ENCODE measurements around the gene AKNAD1.
A peak's percentile ranks its signal among the peaks of the same experiment; 100 is the strongest.
"Not testable (repeated sequence)": the region's sequence is repeated elsewhere in the genome, so short reads cannot be mapped to it uniquely, and the experiment has no call there.

Gene AKNAD1

GRCh38 chr1:108856994-108857393, at the start of gene AKNAD1:
AKNAD1 (minus strand) TSS chr1:108857094; CDS start chr1:108852664, 4,430 bp downstream.
- Mint-ChIP-seq H3K4me3 (no peak within 1 kb of the TSS), H3K27me3 (ENCODE audit: low read depth) (peaks cover 36% of the 10 kb centered on the region), H3K4me1 (ENCODE audit: low read depth) (peaks cover 25% of the 10 kb centered on the region), H3K27ac (peak within 1 kb of the TSS; percentile 11), H3K36me3 (ENCODE audit: low read depth) (no peaks in the 10 kb centered on the region), H3K9me3 (no peaks in the 10 kb centered on the region)
- DNase-seq (ENCODE audit: low spot score) = no peak

- H3K27ac Mint-ChIP-seq = no peak overlapping the region
- no peaks in the 10 kb centered on the region for H3K27me3 Mint-ChIP-seq (ENCODE audit: low read depth)
- H3K9me3 Mint-ChIP-seq = no peaks in the 10 kb centered on the region
- DNase-seq (ENCODE audit: low spot score) = no peak
- H3K4me1 Mint-ChIP-seq (ENCODE audit: low read depth) = no peaks in the 10 kb centered on the region
- H3K4me3 Mint-ChIP-seq = no peak overlapping the region
- H3K36me3 Mint-ChIP-seq (ENCODE audit: low read depth) = peaks cover 26% of the 10 kb centered on the region
Measured at GRCh38 chr1:108901106-108901505, 44.2 kb upstream of the AKNAD1 start.

- H3K9me3 Mint-ChIP-seq = no peaks in the 10 kb centered on the region
- H3K27ac Mint-ChIP-seq = no peak overlapping the region
- H3K4me1 Mint-ChIP-seq (ENCODE audit: low read depth) = no peaks in the 10 kb centered on the region
- peaks cover 12% of the 10 kb centered on the region for H3K36me3 Mint-ChIP-seq (ENCODE audit: low read depth)
- H3K27me3 Mint-ChIP-seq (ENCODE audit: low read depth) = no peaks in the 10 kb centered on the region
- DNase-seq (ENCODE audit: low spot score) = no peak
- H3K4me3 Mint-ChIP-seq = no peak overlapping the region
Measured at GRCh38 chr1:108897865-108898720, 41.2 kb upstream of the AKNAD1 start.

- H3K27me3 Mint-ChIP-seq (ENCODE audit: low read depth) = no peaks in the 10 kb centered on the region
Measured at GRCh38 chr1:108896146-108897145, 39.6 kb upstream of the AKNAD1 start.

GRCh38 chr1:108893141-108893530, 36.2 kb upstream of the AKNAD1 start:
- DNase-seq (ENCODE audit: low spot score) = no peak
- Mint-ChIP-seq H3K9me3 (no peaks in the 10 kb centered on the region), H3K27ac (no peak overlapping the region), H3K27me3 (ENCODE audit: low read depth) (no peaks in the 10 kb centered on the region), H3K4me1 (ENCODE audit: low read depth) (no peaks in the 10 kb centered on the region), H3K36me3 (ENCODE audit: low read depth) (peaks cover 13% of the 10 kb centered on the region), H3K4me3 (no peak overlapping the region)

More at GRCh38 chr1:108896146-108897145, 39.6 kb upstream of the AKNAD1 start:
- Mint-ChIP-seq H3K4me1 (ENCODE audit: low read depth) (no peaks in the 10 kb centered on the region), H3K4me3 (no peak overlapping the region), H3K9me3 (no peaks in the 10 kb centered on the region), H3K36me3 (ENCODE audit: low read depth) (peaks cover 11% of the 10 kb centered on the region), H3K27ac (peak overlapping the region; percentile 35)
- DNase-seq (ENCODE audit: low spot score) = no peak

GRCh38 chr1:108892356-108893140, 35.7 kb upstream of the AKNAD1 start:
- no peaks in the 10 kb centered on the region for H3K9me3 Mint-ChIP-seq
- no peaks in the 10 kb centered on the region for H3K4me1 Mint-ChIP-seq (ENCODE audit: low read depth)

GRCh38 chr1:108889706-108890384, 33.0 kb upstream of the AKNAD1 start:
- Mint-ChIP-seq H3K27me3 (ENCODE audit: low read depth) (no peaks in the 10 kb centered on the region), H3K27ac (no peak overlapping the region)
- no peak for DNase-seq (ENCODE audit: low spot score)

More at GRCh38 chr1:108892356-108893140, 35.7 kb upstream of the AKNAD1 start:
- no peak overlapping the region for H3K4me3 Mint-ChIP-seq
- no peak overlapping the region for H3K27ac Mint-ChIP-seq
- peaks cover 9% of the 10 kb centered on the region for H3K36me3 Mint-ChIP-seq (ENCODE audit: low read depth)
- DNase-seq (ENCODE audit: low spot score) = no peak
- no peaks in the 10 kb centered on the region for H3K27me3 Mint-ChIP-seq (ENCODE audit: low read depth)

GRCh38 chr1:108889006-108889645, 32.2 kb upstream of the AKNAD1 start:
- not testable (repeated sequence) for H3K4me1 Mint-ChIP-seq (ENCODE audit: low read depth); H3K27ac Mint-ChIP-seq; H3K4me3 Mint-ChIP-seq; H3K9me3 Mint-ChIP-seq; DNase-seq (ENCODE audit: low spot score); H3K27me3 Mint-ChIP-seq (ENCODE audit: low read depth)
- H3K36me3 Mint-ChIP-seq (ENCODE audit: low read depth) = peaks cover 10% of the 10 kb centered on the region

More at GRCh38 chr1:108889706-108890384, 33.0 kb upstream of the AKNAD1 start:
- H3K9me3 Mint-ChIP-seq = no peaks in the 10 kb centered on the region
- peaks cover 1% of the 10 kb centered on the region for H3K4me1 Mint-ChIP-seq (ENCODE audit: low read depth)
- H3K4me3 Mint-ChIP-seq = no peak overlapping the region
- H3K36me3 Mint-ChIP-seq (ENCODE audit: low read depth) = peaks cover 10% of the 10 kb centered on the region

GRCh38 chr1:108886292-108886691, 29.4 kb upstream of the AKNAD1 start:
- H3K27me3 Mint-ChIP-seq (ENCODE audit: low read depth) = no peaks in the 10 kb centered on the region
- H3K4me3 Mint-ChIP-seq = no peak overlapping the region
- no peak for DNase-seq (ENCODE audit: low spot score)
- H3K36me3 Mint-ChIP-seq (ENCODE audit: low read depth) = peaks cover 14% of the 10 kb centered on the region
- H3K4me1 Mint-ChIP-seq (ENCODE audit: low read depth) = peaks cover 5% of the 10 kb centered on the region
- no peaks in the 10 kb centered on the region for H3K9me3 Mint-ChIP-seq
- H3K27ac Mint-ChIP-seq = no peak overlapping the region

GRCh38 chr1:108884968-108885367, 28.1 kb upstream of the AKNAD1 start:
- DNase-seq (ENCODE audit: low spot score) = no peak
- Mint-ChIP-seq H3K36me3 (ENCODE audit: low read depth) (peaks cover 13% of the 10 kb centered on the region), H3K9me3 (no peaks in the 10 kb centered on the region), H3K27me3 (ENCODE audit: low read depth) (no peaks in the 10 kb centered on the region), H3K27ac (no peak overlapping the region), H3K4me3 (no peak overlapping the region), H3K4me1 (ENCODE audit: low read depth) (peaks cover 12% of the 10 kb centered on the region)

- no peaks in the 10 kb centered on the region for H3K27me3 Mint-ChIP-seq (ENCODE audit: low read depth)
- no peaks in the 10 kb centered on the region for H3K9me3 Mint-ChIP-seq
- no peak overlapping the region for H3K4me3 Mint-ChIP-seq
- peaks cover 17% of the 10 kb centered on the region for H3K36me3 Mint-ChIP-seq (ENCODE audit: low read depth)
- DNase-seq (ENCODE audit: low spot score) = no peak
- H3K4me1 Mint-ChIP-seq (ENCODE audit: low read depth) = peaks cover 26% of the 10 kb centered on the region
- H3K27ac Mint-ChIP-seq = no peak overlapping the region
Measured at GRCh38 chr1:108882837-108883236, 25.9 kb upstream of the AKNAD1 start.

GRCh38 chr1:108881369-108881768, 24.5 kb upstream of the AKNAD1 start:
- peaks cover 29% of the 10 kb centered on the region for H3K4me1 Mint-ChIP-seq (ENCODE audit: low read depth)
- no peak overlapping the region for H3K4me3 Mint-ChIP-seq
- H3K27ac Mint-ChIP-seq = no peak overlapping the region
- H3K9me3 Mint-ChIP-seq = no peaks in the 10 kb centered on the region
- no peaks in the 10 kb centered on the region for H3K27me3 Mint-ChIP-seq (ENCODE audit: low read depth)
- DNase-seq (ENCODE audit: low spot score) = no peak
- peaks cover 14% of the 10 kb centered on the region for H3K36me3 Mint-ChIP-seq (ENCODE audit: low read depth)
